Chondrocyte (in vitro differentiated cells): ENCODE measurements around the gene CANT1. TPM values are rescaled to one million over a fixed set of nuclear protein-coding genes. Genes with fewer than 3 reads are reported as not detected.
A peak's percentile ranks its signal among the peaks of the same experiment; 100 is the strongest.

ENCODE experiments used
- DNase-seq: peaks from one replicate; pipeline ENCODE4 v3.0.0; 2021; ENCODE audit warnings: mixed read lengths, low spot score
- H3K27ac Mint-ChIP-seq: one replicate; pipeline ENCODE4 v1.8.0; 2021; ENCODE audit warnings: mild to moderate bottlenecking, moderate library complexity, mixed read lengths; ENCODE audit not compliant: unreplicated experiment
- H3K27me3 Mint-ChIP-seq: 2 replicates; pipeline ENCODE4 v1.8.0; 2021; ENCODE audit warnings: low read depth, mixed read lengths
- H3K36me3 Mint-ChIP-seq: 2 replicates; pipeline ENCODE4 v1.8.0; 2021; ENCODE audit warnings: low read depth, mixed read lengths
- H3K4me1 Mint-ChIP-seq: 2 replicates; pipeline ENCODE4 v1.8.0; 2021; ENCODE audit warnings: low read depth, mild to moderate bottlenecking, mixed read lengths
- H3K4me3 Mint-ChIP-seq: one replicate; pipeline ENCODE4 v1.8.0; 2021; ENCODE audit warnings: mild to moderate bottlenecking, moderate library complexity, mixed read lengths; ENCODE audit not compliant: unreplicated experiment
- H3K9me3 Mint-ChIP-seq: 2 replicates; pipeline ENCODE4 v1.8.0; 2021; ENCODE audit warnings: low read depth, mixed read lengths
- CTCF ChIP-seq: fragments of 200-600 bp; sonication (generic); IDR thresholded peaks from 2 replicates; pipeline ENCODE4 v1.5.0; 2021; ENCODE audit warnings: antibody characterized with exemption, mild to moderate bottlenecking, moderate library complexity
- total RNA-seq: library from RNA; stranded (reverse); gene quantifications from 3 replicates; pipeline ENCODE4 v1.2.1, GENCODE V29; 2021

Gene CANT1
- total RNA-seq, 1 donor from 2014 or later: 50.5 TPM

- H3K4me1 Mint-ChIP-seq: peaks cover 23% of the 10 kb centered on the region
- H3K9me3 Mint-ChIP-seq: no peaks in the 10 kb centered on the region
- H3K27me3 Mint-ChIP-seq: no peaks in the 10 kb centered on the region
- no peak overlapping the region for H3K4me3 Mint-ChIP-seq
- no peak for TF ChIP-seq CTCF
- H3K27ac Mint-ChIP-seq: peak overlapping the region; percentile 8
- peaks cover 2% of the 10 kb centered on the region for H3K36me3 Mint-ChIP-seq
- DNase-seq: no peak
These were observed 37.6 kb downstream of the CANT1 start for GRCh38 chr17:78971756-78972506.

GRCh38 chr17:78970834-78971755, 38.5 kb downstream of the CANT1 start:
- no peaks in the 10 kb centered on the region for H3K9me3 Mint-ChIP-seq

GRCh38 chr17:78969865-78970264, 39.7 kb downstream of the CANT1 start:
- H3K4me1 Mint-ChIP-seq: peaks cover 10% of the 10 kb centered on the region
- no peak for DNase-seq
- no peaks in the 10 kb centered on the region for H3K9me3 Mint-ChIP-seq
- H3K4me3 Mint-ChIP-seq: no peak overlapping the region
- no peak overlapping the region for H3K27ac Mint-ChIP-seq
- no peak for TF ChIP-seq CTCF
- H3K27me3 Mint-ChIP-seq: no peaks in the 10 kb centered on the region
- peaks cover 2% of the 10 kb centered on the region for H3K36me3 Mint-ChIP-seq

More at GRCh38 chr17:78970834-78971755, 38.5 kb downstream of the CANT1 start:
- Mint-ChIP-seq H3K27ac (peak overlapping the region; percentile 68), H3K27me3 (no peaks in the 10 kb centered on the region), H3K4me3 (no peak overlapping the region), H3K4me1 (peaks cover 22% of the 10 kb centered on the region), H3K36me3 (peaks cover 2% of the 10 kb centered on the region)
- DNase-seq: no peak
- peak; percentile 96 for TF ChIP-seq CTCF

GRCh38 chr17:78967782-78968362, 41.7 kb downstream of the CANT1 start:
- Mint-ChIP-seq H3K9me3 (no peaks in the 10 kb centered on the region), H3K4me1 (peaks cover 6% of the 10 kb centered on the region), H3K36me3 (peaks cover 2% of the 10 kb centered on the region), H3K27ac (no peak overlapping the region), H3K27me3 (no peaks in the 10 kb centered on the region), H3K4me3 (no peak overlapping the region)
- no peak for TF ChIP-seq CTCF
- DNase-seq: no peak
